ENCODE measurements around the gene BRSK2.

- TF ChIP-seq CTCF (IDR thresholded peaks at IDR 0.05; ENCODE audit: low read length), result no peak
- TF ChIP-seq EZH2 (optimal IDR thresholded peaks at IDR 0.05; ENCODE audit: low read depth, low read length), result no peak
These were observed 29.4 kb upstream of the BRSK2 start for GRCh38 chr11:1360181-1360834.
